ENCODE measurements around the gene CASK.

The CASK gene

GRCh38 chrX:41923211-41923977 lies at the start of gene CASK:
Gene CASK, minus strand, starts transcription at chrX:41923554. Its CDS starts 566 bp downstream, at chrX:41922988.
- DNase-seq, result peak; percentile 85 to 98 (median 97)

- peak in 1 of 3 experiments; percentile 24 for DNase-seq
These were observed 48.0 kb upstream of the CASK start for GRCh38 chrX:41971346-41971745.

GRCh38 chrX:41970419-41970818 lies 47.1 kb upstream of the CASK start:
- DNase-seq, result no peak

GRCh38 chrX:41963348-41963747 lies 40.0 kb upstream of the CASK start:
- DNase-seq, result no peak

GRCh38 chrX:41960142-41960541 lies 36.8 kb upstream of the CASK start:
- DNase-seq, result no peak

GRCh38 chrX:41958861-41959260 lies 35.5 kb upstream of the CASK start:
- no peak for DNase-seq

GRCh38 chrX:41956027-41956426 lies 32.7 kb upstream of the CASK start:
- no peak for DNase-seq

GRCh38 chrX:41952102-41952501 lies 28.7 kb upstream of the CASK start:
- no peak for DNase-seq

GRCh38 chrX:41946989-41947612 lies 23.7 kb upstream of the CASK start:
- DNase-seq, result no peak

GRCh38 chrX:41946235-41946634 lies 22.9 kb upstream of the CASK start:
- no peak for DNase-seq

GRCh38 chrX:41935832-41936231 lies 12.5 kb upstream of the CASK start:
- no peak for DNase-seq

GRCh38 chrX:41933546-41933945 lies 10.2 kb upstream of the CASK start:
- no peak for DNase-seq

- DNase-seq, result no peak
These were observed 9.5 kb upstream of the CASK start for GRCh38 chrX:41932885-41933284.

- DNase-seq, result no peak
These were observed 8.2 kb upstream of the CASK start for GRCh38 chrX:41931591-41931990.

- peak; percentile 25 to 87 (median 72) for DNase-seq
These were observed 777 bp upstream of the CASK start for GRCh38 chrX:41923978-41924683.

GRCh38 chrX:41922431-41923151 lies 763 bp downstream of the CASK start:
- peak in 2 of 3 experiments; percentile 78 to 82 for DNase-seq

GRCh38 chrX:41921492-41922430 lies 1.6 kb downstream of the CASK start:
- peak in 2 of 3 experiments; percentile 57 to 73 for DNase-seq

GRCh38 chrX:41919870-41920269 lies 3.5 kb downstream of the CASK start:
- DNase-seq, result no peak

GRCh38 chrX:41917517-41917916 lies 5.8 kb downstream of the CASK start:
- no peak for DNase-seq

GRCh38 chrX:41913476-41913875 lies 9.9 kb downstream of the CASK start:
- DNase-seq, result no peak

GRCh38 chrX:41912923-41913322 lies 10.4 kb downstream of the CASK start:
- DNase-seq, result peak in 1 of 3 experiments; percentile 33

- DNase-seq, result no peak
These were observed 14.3 kb downstream of the CASK start for GRCh38 chrX:41909068-41909467.

All from NCI-H1417 (cell line).